HG02938 (cell line): Measurements from ENCODE around the gene DNMT3A.
"Not testable (repeated sequence)": the region's sequence is repeated elsewhere in the genome, so short reads cannot be mapped to it uniquely, and the experiment has no call there.

ENCODE experiments used
- ATAC-seq: cut with Tn5 transposase; IDR thresholded peaks from one replicate; pipeline ENCODE4 v1.9.1; 2021; ENCODE audit warnings: mild to moderate bottlenecking, moderate library complexity; ENCODE audit not compliant: unreplicated experiment

DNMT3A gene

GRCh38 chr2:25286723-25287483 lies 54.8 kb downstream of the DNMT3A start:
- ATAC-seq = no peak

DNA sequence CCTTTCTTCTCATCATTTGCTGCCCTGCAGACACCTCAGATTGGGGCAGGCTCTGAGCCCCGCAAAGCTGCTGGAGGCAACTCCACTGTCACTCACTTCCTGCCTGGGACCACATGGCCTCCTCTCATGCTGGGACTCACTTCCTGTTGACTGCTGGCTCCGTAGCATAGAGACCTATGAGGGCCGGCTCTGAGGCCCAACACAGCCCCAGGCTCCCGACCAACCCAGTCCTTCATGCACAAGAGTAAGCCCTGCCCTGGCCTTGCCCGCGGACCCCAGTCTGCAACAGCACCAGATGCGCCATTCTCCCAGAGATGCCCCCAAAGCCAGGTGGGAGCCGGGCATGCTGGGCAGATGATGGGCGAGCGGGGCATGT lies 55.7 kb downstream of the DNMT3A start:
- ATAC-seq = peak; percentile 81

GRCh38 chr2:25285265-25286024 lies 56.3 kb downstream of the DNMT3A start:
- no peak for ATAC-seq

GRCh38 chr2:25284756-25285155 lies 57.0 kb downstream of the DNMT3A start:
- ATAC-seq = no peak

GRCh38 chr2:25283921-25284320 lies 57.8 kb downstream of the DNMT3A start:
- ATAC-seq = no peak

DNA sequence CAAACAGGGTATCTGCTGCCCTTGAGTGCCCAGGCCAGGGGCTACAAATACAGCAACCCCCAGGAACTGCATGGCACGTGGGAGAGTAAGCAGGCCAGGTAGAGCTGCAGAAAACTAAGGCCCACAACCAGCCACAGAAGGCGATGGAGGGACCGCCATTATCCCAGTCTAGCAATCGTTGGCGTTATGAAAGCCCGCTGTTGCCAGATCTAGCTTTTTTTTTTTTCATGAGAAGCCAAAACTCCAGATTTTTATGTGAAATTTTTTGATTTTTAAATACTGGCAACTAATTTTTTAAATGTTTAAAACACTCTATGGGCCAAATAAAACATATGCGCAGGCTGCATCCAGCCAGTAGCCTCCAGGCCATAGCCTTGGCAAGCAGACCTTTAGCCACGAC lies 59.8 kb downstream of the DNMT3A start:
- no peak for ATAC-seq

GRCh38 chr2:25281522-25281921 lies 60.2 kb downstream of the DNMT3A start:
- ATAC-seq = no peak

DNA sequence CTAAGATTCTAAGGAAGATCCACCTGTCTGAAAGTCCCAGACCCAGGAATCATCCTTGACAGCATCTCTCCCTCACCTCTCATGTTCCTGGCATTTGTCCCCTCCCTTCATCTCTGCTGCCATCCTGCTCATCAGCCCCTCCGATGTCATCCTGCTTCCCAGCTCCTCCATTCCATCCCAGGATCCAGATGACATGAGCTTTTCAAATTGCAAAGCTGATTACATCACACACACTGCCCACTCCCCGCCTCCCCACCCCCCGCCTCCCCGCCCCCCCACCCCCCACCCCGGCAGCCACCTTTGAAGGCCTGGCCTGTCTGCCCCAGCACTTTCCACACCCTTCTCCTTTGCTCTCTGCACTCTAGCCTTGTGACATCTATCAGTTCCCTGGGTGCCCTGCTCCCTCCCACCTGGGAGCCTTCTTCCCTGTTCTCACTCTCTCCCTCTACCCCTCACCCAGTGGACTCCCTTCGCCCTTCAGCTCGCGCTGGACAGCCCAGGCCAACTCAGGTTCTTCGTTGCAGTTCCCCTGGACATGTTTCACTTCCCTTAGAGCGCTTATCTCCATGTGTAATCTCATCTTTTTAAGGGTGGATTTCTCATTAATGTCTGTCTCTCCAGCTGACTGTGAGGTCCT lies 61.6 kb downstream of the DNMT3A start:
- ATAC-seq = no peak

- peak; percentile 70 for ATAC-seq
Observed at GRCh38 chr2:25279091-25279651, 62.6 kb downstream of the DNMT3A start.

DNA sequence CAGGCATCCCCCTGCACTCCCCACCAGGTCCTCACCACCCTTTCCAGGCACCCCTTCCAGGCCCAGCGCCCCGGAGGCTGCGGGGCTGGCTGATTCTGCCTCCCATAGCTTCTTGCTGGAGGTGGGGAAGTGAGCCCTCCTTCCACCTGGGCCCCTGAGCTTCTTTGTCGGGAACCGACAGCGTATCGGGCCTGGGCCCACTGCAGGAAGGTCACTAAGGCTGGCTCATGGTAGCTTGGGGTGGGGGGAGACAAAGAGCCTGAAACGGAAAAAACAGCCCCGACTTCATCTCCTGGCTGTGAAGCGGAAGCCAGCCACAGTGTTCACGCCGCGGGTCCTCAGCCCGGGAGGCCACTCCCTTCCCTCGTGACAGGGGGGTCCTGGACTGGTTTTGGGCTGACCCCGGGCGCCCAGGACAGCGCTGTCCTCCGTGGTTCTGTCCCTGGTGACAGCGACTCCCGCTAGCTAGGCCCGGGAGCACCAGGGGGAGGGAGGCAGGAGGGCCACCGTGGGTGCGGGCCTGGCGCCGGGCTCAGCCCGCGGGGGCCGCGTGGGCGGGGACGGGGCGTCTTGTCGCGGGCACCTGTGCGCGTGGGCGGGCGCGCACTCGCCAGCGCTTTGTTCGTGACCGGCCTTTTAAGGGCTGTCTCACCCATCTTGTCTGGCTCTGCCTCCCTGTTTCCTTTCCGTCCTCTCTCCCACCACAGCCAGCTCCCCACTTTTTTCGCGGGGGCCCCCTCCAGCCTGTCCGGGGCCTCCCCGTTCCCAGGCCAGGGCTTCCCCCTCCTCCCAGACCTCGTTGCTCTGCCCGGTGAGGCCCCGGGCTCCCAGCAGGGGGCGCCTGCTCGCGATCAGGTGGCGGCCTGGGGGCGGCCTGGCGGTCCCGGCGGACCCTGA lies 64.9 kb downstream of the DNMT3A start:
- peak; percentile 33 for ATAC-seq

- ATAC-seq = no peak
Observed at GRCh38 chr2:25275575-25275965, 66.2 kb downstream of the DNMT3A start.

- ATAC-seq = no peak
Observed at GRCh38 chr2:25274868-25275574, 66.7 kb downstream of the DNMT3A start.

DNA sequence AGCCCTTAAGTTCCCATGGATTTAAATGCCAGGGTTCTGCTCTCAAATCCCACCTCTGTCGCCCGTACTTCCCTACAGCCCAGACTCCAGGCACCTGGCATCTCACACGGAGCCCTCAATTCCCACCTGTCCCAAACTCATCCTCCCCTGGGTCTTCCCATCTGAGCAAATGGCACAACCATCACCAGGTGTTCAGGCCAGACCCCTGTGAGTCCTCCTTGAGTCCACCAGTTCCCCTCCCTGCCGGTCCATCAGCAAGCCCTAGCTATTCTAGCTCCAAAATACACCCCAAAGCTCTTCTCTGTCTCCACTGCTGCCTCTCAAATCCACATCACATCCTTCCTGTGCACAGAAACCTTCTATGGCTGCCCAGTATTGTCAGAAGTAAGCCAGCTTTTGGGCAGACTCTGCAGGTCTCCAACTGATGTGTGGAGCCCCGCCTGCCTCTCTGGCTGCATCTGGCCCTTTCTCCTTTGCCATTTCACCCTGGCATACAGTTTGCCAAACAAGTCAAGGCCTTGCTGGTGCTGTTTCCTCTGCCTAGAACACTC lies 67.7 kb downstream of the DNMT3A start:
- no peak for ATAC-seq

DNA sequence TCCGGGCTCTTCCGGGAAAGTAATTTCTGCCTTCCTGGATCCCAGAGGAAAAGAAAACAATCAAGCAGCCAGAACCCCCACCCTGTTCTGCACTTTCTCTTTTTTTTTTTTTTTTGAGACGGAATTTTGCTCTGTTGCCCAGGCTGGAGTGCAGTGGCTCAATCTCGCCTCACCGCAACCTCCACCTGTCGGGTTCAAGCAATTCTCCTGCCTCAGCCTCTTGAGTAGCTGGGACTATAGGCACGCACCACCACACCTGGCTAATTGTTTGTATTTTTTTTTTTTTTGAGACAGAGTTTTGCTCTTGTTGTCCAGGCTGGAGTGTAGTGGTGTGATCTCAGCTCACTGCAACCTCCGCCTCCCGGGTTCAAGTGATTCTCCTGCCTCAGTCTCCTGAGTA lies 69.0 kb downstream of the DNMT3A start:
- ATAC-seq = not testable (repeated sequence)

DNA sequence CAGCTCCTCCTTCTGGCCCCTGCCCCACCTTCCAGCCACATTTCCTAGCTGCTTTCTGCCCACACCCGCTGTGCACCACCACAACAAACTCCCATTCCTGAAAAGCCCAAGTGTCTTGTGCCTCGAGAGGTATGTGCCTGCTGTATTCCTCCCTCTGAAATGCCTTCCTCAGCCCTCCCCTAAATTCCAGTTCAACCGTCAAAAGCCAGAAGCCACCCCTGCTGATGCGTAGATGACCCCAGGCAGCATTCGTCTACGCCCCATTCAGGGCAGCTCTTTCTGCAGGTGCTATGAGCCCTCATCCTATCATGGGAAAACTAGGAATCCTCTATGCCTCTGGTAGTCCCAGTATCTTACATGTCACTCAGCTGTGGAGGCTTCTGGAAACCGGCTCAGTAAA lies 71.7 kb downstream of the DNMT3A start:
- ATAC-seq = no peak

DNA sequence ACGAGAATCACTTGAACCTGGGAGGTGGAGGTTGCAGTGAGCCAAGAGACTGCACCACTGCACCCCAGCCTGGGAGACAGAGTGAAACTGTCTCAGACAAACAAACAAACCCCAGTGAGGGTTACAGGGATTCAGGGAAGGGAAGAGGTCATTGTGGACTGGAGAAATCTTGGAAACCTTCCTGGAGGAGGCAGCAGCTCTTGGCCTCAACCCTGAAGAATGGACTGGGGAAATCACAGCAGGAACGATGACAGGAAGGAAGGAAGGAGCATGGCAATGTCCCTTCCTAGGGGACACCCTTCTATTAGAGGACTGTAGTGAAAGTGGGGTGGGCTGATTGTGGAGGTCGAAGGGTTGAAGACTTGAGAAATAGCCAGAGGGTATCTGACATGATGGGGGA lies 72.5 kb downstream of the DNMT3A start:
- no peak for ATAC-seq

DNA sequence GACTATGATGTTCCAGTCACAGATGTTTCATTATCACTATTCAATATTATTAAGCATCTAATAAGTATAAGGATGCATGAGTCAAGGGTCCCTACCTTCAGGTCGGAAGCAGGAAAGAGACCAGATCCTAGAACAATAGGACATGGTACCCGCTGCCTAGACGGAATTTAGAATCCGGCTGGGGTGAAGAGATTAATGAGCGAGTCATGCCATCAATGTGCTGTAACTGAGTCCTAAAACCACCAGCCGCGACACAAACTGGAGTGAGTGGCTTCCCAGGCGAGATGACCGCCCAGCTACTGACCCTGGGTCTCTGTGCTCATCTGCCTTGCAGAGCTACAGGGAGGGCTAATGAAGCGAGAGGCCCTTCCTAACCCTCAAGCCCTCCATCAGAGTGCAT lies 73.6 kb downstream of the DNMT3A start:
- no peak for ATAC-seq

- ATAC-seq = no peak
Observed at GRCh38 chr2:25266399-25266798, 75.3 kb downstream of the DNMT3A start.

GRCh38 chr2:25265802-25266201 lies 75.9 kb downstream of the DNMT3A start:
- no peak for ATAC-seq

DNA sequence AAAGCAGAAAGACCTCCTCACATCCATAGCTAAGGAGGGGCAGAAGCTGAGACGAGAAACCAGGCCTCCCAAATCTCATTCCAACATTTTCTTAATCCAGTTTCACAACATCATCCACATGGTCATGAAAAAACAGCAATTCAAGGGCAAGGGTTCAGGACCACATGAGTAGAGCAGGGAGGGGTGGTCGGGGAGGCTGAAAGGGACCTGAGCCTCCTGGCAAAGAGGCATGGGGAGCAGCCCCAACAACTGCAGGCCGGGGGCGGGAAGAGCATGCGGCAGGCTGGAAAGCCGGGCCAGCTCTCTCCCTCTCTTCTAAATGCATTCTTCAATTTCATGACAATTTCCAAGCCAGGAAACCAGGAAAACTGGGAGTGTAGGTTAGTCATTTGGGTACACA lies 76.7 kb downstream of the DNMT3A start:
- no peak for ATAC-seq
